Activated naive CD4-positive, alpha-beta T cell treated with anti-CD3 and anti-CD28 coated beads, Interleukin-2, amount 10 ng/mL, durations not matched to agents 5 hours and 36 hours (primary cell): ENCODE results near the gene SCYL1. TPM values are rescaled to one million over a fixed set of nuclear protein-coding genes. Genes with fewer than 3 reads are reported as not detected.

Experiments used
- total RNA-seq, 2 experiments: library from RNA; stranded (reverse); gene quantifications; one replicate each; pipeline ENCODE4 v1.2.3, GENCODE V29; 2021

Gene SCYL1
- total RNA-seq, result 10 to 100 TPM; 56.9 to 59.3 TPM

DNA sequence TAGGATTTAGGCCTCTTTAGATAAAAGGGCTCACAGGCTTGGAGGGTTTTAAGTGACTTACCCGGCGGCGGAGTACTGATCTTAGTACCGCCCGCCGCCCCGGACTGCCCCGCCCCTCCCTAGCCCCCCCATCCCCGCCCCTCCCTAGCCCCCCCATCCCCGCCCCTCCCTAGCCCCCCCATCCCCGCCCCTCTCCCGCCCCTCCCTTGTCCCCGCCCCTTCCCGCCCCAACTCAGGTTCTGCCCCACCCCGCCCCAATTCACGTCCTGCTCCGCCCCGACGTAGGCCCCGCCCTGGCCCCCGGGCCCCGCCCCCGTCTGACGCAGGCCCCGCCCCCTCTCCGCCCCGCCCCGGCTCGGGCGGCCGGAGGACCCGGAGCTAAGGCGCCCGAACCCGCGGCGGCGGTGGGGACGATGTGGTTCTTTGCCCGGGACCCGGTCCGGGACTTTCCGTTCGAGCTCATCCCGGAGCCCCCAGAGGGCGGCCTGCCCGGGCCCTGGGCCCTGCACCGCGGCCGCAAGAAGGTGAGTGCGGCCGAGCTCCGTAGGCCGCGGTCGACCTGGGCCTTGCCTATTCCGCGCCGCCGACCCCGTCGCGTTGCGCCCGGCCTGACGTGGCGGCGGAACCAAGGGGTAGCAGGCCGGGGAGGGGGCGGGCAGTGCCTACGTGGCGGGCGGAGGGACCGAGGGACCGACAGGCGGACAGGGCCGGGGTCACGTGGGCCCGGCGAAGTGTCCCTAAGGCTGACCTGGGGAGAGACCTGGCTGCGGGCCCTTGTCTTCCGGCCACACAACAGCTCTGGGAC, at the start of gene SCYL1:
TSS of gene SCYL1 (plus strand) at position 343 of the 805 bp plus-strand sequence. CDS start at position 414, 71 bp downstream.

DNA sequence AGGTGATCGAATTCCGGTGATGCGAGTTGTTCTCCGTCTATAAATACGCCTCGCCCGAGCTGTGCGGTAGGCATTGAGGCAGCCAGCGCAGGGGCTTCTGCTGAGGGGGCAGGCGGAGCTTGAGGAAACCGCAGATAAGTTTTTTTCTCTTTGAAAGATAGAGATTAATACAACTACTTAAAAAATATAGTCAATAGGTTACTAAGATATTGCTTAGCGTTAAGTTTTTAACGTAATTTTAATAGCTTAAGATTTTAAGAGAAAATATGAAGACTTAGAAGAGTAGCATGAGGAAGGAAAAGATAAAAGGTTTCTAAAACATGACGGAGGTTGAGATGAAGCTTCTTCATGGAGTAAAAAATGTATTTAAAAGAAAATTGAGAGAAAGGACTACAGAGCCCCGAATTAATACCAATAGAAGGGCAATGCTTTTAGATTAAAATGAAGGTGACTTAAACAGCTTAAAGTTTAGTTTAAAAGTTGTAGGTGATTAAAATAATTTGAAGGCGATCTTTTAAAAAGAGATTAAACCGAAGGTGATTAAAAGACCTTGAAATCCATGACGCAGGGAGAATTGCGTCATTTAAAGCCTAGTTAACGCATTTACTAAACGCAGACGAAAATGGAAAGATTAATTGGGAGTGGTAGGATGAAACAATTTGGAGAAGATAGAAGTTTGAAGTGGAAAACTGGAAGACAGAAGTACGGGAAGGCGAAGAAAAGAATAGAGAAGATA, 25.7 kb upstream of the SCYL1 start, which contains the start of gene MALAT1:
TSS of gene MALAT1 (plus strand) at position 69 of the 736 bp plus-strand sequence.

DNA sequence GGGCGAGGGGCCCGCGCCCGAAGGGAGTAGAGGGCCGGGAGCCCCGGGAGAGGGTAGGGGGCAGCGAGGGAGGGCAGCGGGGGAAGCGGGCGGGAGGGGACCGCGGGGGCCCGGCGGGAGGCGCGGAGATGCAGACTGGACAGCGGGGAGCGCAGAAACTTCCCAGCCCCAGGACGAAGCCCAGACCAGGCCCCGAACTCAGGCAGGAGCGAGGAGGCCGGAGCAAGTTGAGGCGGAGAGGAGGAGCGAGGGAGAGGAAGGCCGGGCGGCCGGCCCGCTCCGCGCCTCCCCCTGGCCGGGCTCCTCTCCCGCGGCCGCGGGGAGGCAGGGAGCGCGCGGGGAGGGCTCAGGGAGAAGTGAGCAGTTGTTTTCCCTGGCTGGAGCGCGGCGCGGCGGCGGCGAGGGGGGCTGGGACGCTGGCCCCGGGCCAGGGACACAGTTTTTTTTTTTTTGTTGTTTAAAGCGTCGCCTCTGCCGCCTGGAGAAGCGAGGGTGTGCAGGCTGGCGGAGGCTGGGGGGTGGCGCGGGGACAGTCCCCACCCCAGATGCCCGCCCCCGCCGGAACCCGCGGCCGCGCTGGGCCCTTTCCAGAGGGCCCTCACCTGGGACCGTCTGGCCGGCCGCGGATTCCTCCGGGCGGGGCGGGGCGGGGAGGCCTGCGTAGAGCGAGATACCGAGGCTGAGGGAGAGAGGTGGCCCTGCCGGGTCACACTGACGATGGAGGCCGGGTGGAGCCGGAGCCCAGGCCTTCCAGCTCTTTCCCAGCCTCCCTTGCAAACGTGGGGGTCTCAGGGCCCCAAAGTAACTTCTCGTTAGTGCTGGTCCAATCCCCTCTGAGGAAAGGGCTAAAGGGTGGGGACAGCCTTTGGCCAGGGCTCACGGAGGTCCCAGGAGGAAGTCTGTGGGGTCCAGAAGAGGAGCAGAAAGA, 33.4 kb downstream of the SCYL1 start, which contains the start of gene LTBP3:
TSS of gene LTBP3 (minus strand) at position 358 of the 928 bp plus-strand sequence. CDS start 400 bp downstream, outside the sequence.

DNA sequence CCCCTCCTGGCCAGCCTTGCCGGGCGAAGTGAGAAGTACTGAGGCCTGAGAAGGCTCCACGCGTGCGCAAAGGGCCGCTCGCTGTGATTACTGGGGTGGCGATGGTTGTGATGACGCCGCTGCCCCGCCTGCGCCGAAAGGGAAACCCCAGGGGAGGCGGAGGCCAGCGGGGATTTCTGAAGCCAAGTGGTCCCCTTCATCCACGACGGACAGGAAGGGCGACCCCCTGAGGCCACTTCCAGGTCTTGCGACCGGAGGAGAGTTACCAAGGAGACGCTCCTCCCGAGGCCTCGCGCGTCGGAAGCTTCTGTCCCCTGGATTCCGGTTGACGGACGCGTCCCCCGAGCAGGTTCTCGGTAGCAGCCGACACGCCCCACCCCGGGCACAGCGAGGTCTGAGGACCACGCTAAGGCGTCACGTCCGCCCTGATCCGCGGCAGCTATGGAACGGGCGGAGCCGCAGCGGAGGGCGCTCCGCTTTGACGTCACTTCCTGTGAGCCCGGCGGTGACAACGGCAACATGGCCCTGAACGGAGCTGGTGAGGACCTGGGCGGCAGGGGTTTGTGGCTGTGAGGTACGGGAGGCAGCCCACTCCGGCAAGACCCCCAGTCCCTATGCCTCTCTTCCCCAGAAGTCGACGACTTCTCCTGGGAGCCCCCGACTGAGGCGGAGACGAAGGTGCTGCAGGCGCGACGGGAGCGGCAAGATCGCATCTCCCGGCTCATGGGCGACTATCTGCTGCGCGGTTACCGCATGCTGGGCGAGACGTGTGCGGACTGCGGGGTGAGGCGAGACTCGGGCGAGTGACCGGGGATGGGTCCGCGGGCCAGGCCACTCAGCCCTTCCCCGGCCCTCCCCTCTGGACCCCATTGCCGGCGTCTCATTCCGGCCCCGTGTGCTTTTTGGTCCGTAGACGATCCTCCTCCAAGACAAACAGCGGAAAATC, 45.4 kb downstream of the SCYL1 start, which contains the start of gene ZNRD2:
TSS of gene ZNRD2 (plus strand) at position 505 of the 946 bp plus-strand sequence. CDS start at position 520, 15 bp downstream.

DNA sequence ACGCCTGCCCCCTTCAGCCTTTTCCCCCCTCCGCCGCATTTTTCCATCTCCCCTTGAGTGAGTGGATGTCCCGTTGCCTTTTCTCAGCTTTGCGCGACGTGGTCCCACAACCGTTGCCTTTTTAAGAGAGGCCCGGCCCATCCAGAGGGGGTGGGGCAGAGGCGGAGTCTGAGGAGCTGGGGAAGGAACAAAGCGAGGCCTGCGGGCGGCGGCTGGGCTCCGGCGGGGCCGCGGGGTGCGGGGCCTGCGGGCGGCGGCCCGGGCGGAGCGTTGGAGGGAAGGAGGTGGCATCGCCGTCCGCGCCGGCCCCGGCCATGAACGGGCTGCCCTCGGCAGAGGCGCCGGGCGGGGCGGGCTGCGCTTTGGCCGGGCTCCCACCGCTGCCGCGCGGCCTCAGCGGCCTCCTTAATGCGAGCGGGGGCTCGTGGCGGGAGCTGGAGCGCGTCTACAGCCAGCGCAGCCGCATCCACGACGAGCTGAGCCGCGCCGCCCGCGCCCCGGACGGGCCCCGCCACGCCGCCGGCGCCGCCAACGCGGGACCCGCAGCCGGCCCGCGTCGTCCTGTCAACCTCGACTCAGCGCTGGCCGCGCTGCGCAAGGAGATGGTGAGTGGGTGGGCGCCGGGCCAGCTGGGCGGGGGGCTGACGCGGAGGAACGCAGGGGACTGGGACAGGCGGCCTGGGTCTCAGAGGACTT, 47.6 kb downstream of the SCYL1 start, which contains the start of gene FAM89B:
TSS of gene FAM89B (plus strand) at position 183 of the 696 bp plus-strand sequence. CDS start at position 315, 132 bp downstream.

DNA sequence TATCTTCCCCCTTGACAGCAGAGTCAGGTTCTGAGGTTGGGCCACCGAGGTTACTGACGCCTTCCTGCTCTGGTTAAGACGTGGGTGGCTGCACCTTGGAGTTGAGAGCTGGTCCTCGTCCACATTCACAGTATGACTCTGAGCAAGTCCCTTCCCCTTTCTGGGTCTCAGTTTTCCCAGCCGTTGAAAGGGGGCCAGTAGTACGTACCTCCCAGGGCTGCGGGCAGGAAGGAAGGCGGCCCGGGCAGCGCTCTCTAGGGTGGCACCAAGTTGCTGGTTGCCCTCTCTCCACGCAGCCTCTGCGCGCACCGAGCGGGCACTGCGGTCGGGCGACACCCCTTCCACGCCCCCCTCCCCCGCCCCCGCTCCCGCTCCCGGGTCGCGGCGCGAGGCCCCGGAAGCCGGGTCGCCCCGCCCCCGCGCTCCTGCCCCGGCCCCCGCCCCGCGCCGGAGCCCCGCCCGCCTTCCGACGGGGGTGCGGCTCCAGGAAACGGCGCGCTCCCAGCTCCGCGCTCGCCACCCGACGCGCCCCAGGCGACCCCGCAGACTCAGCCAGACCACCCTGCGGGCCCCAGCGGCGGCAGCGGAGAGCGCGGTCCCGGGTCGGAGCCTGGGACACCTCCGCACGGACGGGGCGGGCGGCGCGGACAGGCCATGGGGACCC, 50.8 kb downstream of the SCYL1 start, which contains the start of gene EHBP1L1:
TSS of gene EHBP1L1 (plus strand) at position 486 of the 664 bp plus-strand sequence. CDS start 250 bp downstream, outside the sequence.

Other genes starting within 250 kb of the SCYL1 start
- gene CDC42EP2, start 210.2 kb upstream of the SCYL1 start, total RNA-seq, result under 1 TPM in 1 of 2 experiments, not detected in 1; 0.48 TPM
- 10 to 100 TPM; 61.1 to 61.9 TPM for gene DPF2, start 191.2 kb upstream of the SCYL1 start, total RNA-seq
- under 1 TPM; 0.75 to 0.81 TPM for gene TIGD3, start 170.3 kb upstream of the SCYL1 start, total RNA-seq
- 10 to 100 TPM; 35.5 to 41.0 TPM for gene SLC25A45, start 142.4 kb upstream of the SCYL1 start, total RNA-seq
- gene FRMD8, start 138.4 kb upstream of the SCYL1 start, total RNA-seq, result 10 to 100 TPM; 45.8 to 49.6 TPM
- 100 to 1,000 TPM; 658 to 899 TPM for gene NEAT1, start 102.3 kb upstream of the SCYL1 start, total RNA-seq
- gene MALAT1, start 26.0 kb upstream of the SCYL1 start, total RNA-seq, result 1,000 to 10,000 TPM; 6,276 to 7,533 TPM
- 10 to 100 TPM; 84.0 to 91.3 TPM for gene LTBP3, start 33.3 kb downstream of the SCYL1 start, total RNA-seq
- gene ZNRD2, start 45.4 kb downstream of the SCYL1 start, total RNA-seq, result 10 to 100 TPM; 28.0 to 29.7 TPM
- 10 to 100 TPM; 33.8 to 38.7 TPM for gene FAM89B, start 47.5 kb downstream of the SCYL1 start, total RNA-seq
- 10 to 100 TPM; 81.9 to 82.0 TPM for gene EHBP1L1, start 51.0 kb downstream of the SCYL1 start, total RNA-seq
- gene KCNK7, start 70.7 kb downstream of the SCYL1 start, total RNA-seq, result 1 to 10 TPM; 1.0 to 1.1 TPM
- gene MAP3K11, start 89.1 kb downstream of the SCYL1 start, total RNA-seq, result 10 to 100 TPM; 57.3 to 58.1 TPM
- gene PCNX3, start 90.7 kb downstream of the SCYL1 start, total RNA-seq, result 10 to 100 TPM; 41.9 to 42.4 TPM
- 100 to 1,000 TPM; 243 to 252 TPM for gene SIPA1, start 113.0 kb downstream of the SCYL1 start, total RNA-seq
- 10 to 100 TPM; 82.7 to 90.8 TPM for gene RELA, start 137.8 kb downstream of the SCYL1 start, total RNA-seq
- 10 to 100 TPM; 68.4 to 71.1 TPM for gene KAT5, start 187.2 kb downstream of the SCYL1 start, total RNA-seq
- 10 to 100 TPM; 75.3 to 79.9 TPM for gene RNASEH2C, start 195.7 kb downstream of the SCYL1 start, total RNA-seq